AG04450 (cell line): ENCODE data around the gene LOXL3. TPM values are rescaled to one million over a fixed set of nuclear protein-coding genes. Genes with fewer than 3 reads are reported as not detected.
A peak's percentile ranks its signal among the peaks of the same experiment; 100 is the strongest.

Experiments
- CTCF ChIA-PET: fragments of 300-600, 350-600 bp; formaldehyde crosslinking; extraction: SDS; loops from one replicate; lab custom pipeline; 2022; ENCODE audit warnings: antibody characterized with exemption, inconsistent platforms; lab: Charles Lee
- POLR2A ChIA-PET: fragments of 350-600 bp; formaldehyde crosslinking; extraction: SDS; loops from one replicate; lab custom pipeline; 2021; ENCODE audit warnings: antibody characterized with exemption, inconsistent platforms; lab: Yijun Ruan, JAX
- DNase-seq: peaks from one replicate; pipeline ENCODE4 v3.0.0-alpha.2; 2011; ENCODE audit warnings: low read depth, low spot score
- H3K27ac ChIP-seq: one replicate; pipeline ENCODE4 v1.5.1; 2012; ENCODE audit warnings: low read depth, low read length, control low read depth
- H3K27me3 ChIP-seq: one replicate; pipeline ENCODE4 v1.6.0; 2012; ENCODE audit warnings: low read length; ENCODE audit not compliant: control insufficient read depth, insufficient read depth
- H3K4me3 ChIP-seq: 2 replicates; pipeline ENCODE4 v1.5.1; 2011; ENCODE audit warnings: mild to moderate bottlenecking, low read depth, low read length, control low read depth
- H3K9me3 ChIP-seq: 2 replicates; pipeline ENCODE4 v1.5.1; 2012; ENCODE audit warnings: low read length; ENCODE audit not compliant: control insufficient read depth, insufficient read depth
- CTCF ChIP-seq: IDR thresholded peaks from 2 replicates; pipeline ENCODE4 v1.5.1; 2011; ENCODE audit warnings: low read depth, low read length, control low read depth, inconsistent platforms
- polyA minus RNA-seq: library from RNA; depleted of rRNA, polyadenylated mRNA; stranded (reverse); fragments of >200 nt; gene quantifications from 2 replicates; pipeline ENCODE4 v1.2.3, GENCODE V29; 2011; rRNA and poly(A)+ RNA removed
- polyA plus RNA-seq: library from polyadenylated mRNA; depleted of rRNA; stranded (reverse); fragments of >200 nt; gene quantifications from 2 replicates; pipeline ENCODE4 v1.2.3, GENCODE V29; 2011; rRNA removed

The LOXL3 gene
- polyA plus RNA-seq (41.1 and 46.2 TPM in 2 replicates), polyA minus RNA-seq (31.0 and 43.9 TPM in 2 replicates)

- peak within 1 kb of the TSS; percentile 91 for H3K27ac ChIP-seq
- no peak for TF ChIP-seq CTCF
- DNase-seq: peak; percentile 83
- H3K9me3 ChIP-seq: peaks cover 4% of the 10 kb centered on the region; the same call in 1 of the 2 replicates
- CTCF ChIA-PET: interaction anchor here (0.6 to 1.0 kb wide), 5 partner anchors 22 to 322 kb away, joined by 4 to 10 read pairs (median 5); no protein-coding TSS in a partner anchor
- peak within 1 kb of the TSS; percentile 97 for H3K4me3 ChIP-seq
- POLR2A ChIA-PET: interaction anchor here (0.6 to 1.2 kb wide), 12 partner anchors 13 to 97 kb away, joined by 3 to 15 read pairs (median 5); no protein-coding TSS in a partner anchor
- no peaks in the 10 kb centered on the region for H3K27me3 ChIP-seq
These were observed at the start of gene LOXL3, which contains the start of gene DOK1 for GRCh38 chr2:74553892-74554819. LOXL3 (minus strand) TSS chr2:74553942; CDS start chr2:74552634, 1,308 bp downstream. DOK1 (plus strand) TSS chr2:74554720; CDS start chr2:74554755, 35 bp downstream.

- peaks cover 19% of the 10 kb centered on the region for H3K27me3 ChIP-seq
- DNase-seq: no peak
- ChIA-PET POLR2A (no interaction called here), CTCF (interaction anchor here (0.8 to 2.6 kb wide), 3 partner anchors 9 to 113 kb away, joined by 3 to 19 read pairs (median 3); no protein-coding TSS in a partner anchor)
- no peaks in the 10 kb centered on the region for H3K9me3 ChIP-seq
- H3K4me3 ChIP-seq: no peak overlapping the region
- H3K27ac ChIP-seq: no peak overlapping the region
- TF ChIP-seq CTCF: no peak
These were observed 49.0 kb upstream of the LOXL3 start for GRCh38 chr2:74602586-74603281.

- DNase-seq: no peak
- Histone ChIP-seq H3K4me3 (no peak overlapping the region), H3K9me3 (no peaks in the 10 kb centered on the region), H3K27ac (no peak overlapping the region), H3K27me3 (peaks cover 11% of the 10 kb centered on the region)
- no peak for TF ChIP-seq CTCF
- ChIA-PET POLR2A (no interaction called here), CTCF (no interaction called here)
These were observed 45.9 kb upstream of the LOXL3 start for GRCh38 chr2:74599676-74600075.

GRCh38 chr2:74597410-74597809 lies 43.7 kb upstream of the LOXL3 start:
- no peak for DNase-seq
- H3K27ac ChIP-seq: no peak overlapping the region
- no peak overlapping the region for H3K4me3 ChIP-seq
- TF ChIP-seq CTCF: no peak
- H3K27me3 ChIP-seq: peaks cover 13% of the 10 kb centered on the region
- POLR2A ChIA-PET: no interaction called here
- CTCF ChIA-PET: interaction anchor here (0.7 to 1.5 kb wide), 3 partner anchors 8 to 940 kb away, joined by 6 to 9 read pairs (median 8); no protein-coding TSS in a partner anchor
- H3K9me3 ChIP-seq: no peaks in the 10 kb centered on the region
